HepG2 (cell line): ENCODE data around the gene ZNF367. TPM values are rescaled to one million over a fixed set of nuclear protein-coding genes. Genes with fewer than 3 reads are reported as not detected.
A peak's percentile ranks its signal among the peaks of the same experiment; 100 is the strongest.

ENCODE experiments used
- ARID3A ChIP-seq: IDR thresholded peaks from 2 replicates; pipeline ENCODE4 v1.6.1; 2012; ENCODE audit warnings: low read depth, low read length, improper control_type of control experiment
- CBX1 ChIP-seq: IDR thresholded peaks from one replicate; pipeline ENCODE4 v1.6.1; 2016; ENCODE audit warnings: antibody characterized with exemption, low read depth
- ELK4 ChIP-seq: sonication (generic); formaldehyde crosslinking; IDR thresholded peaks from 2 replicates; pipeline ENCODE4 v1.9.0; 2021; ENCODE audit warnings: missing genetic modification reagents, borderline replicate concordance
- HDAC1 ChIP-seq: sonication (generic); formaldehyde crosslinking; IDR thresholded peaks from 2 replicates; pipeline ENCODE4 v1.5.1; 2020; ENCODE audit warnings: mild to moderate bottlenecking, missing genetic modification reagents
- HNRNPK ChIP-seq: fragments of 200-400 bp; formaldehyde crosslinking; IDR thresholded peaks from 2 replicates; pipeline ENCODE4 v1.6.1; 2018; ENCODE audit warnings: low read length, low read depth, moderate library complexity, mild to moderate bottlenecking; ENCODE audit not compliant: poor library complexity, severe bottlenecking
- HNRNPL ChIP-seq: fragments of 200-400 bp; formaldehyde crosslinking; IDR thresholded peaks from 2 replicates; pipeline ENCODE4 v1.6.1; 2017; ENCODE audit warnings: mild to moderate bottlenecking, low read depth, low read length
- ISL2 ChIP-seq: sonication (generic); formaldehyde crosslinking; IDR thresholded peaks from 2 replicates; pipeline ENCODE4 v1.5.0; 2020; ENCODE audit warnings: missing genetic modification reagents
- MED8 ChIP-seq: sonication (generic); formaldehyde crosslinking; IDR thresholded peaks from 2 replicates; pipeline ENCODE4 v1.8.1; 2023; ENCODE audit warnings: mild to moderate bottlenecking, missing genetic modification reagents; ENCODE audit not compliant: insufficient replicate concordance
- MYPOP ChIP-seq: sonication (generic); formaldehyde crosslinking; IDR thresholded peaks from 2 replicates; pipeline ENCODE4 v1.8.1; 2023; ENCODE audit warnings: mild to moderate bottlenecking, moderate library complexity, missing genetic modification reagents
- PHF20 ChIP-seq: sonication (generic); formaldehyde crosslinking; IDR thresholded peaks from 2 replicates; pipeline ENCODE4 v1.5.0; 2020; ENCODE audit warnings: mild to moderate bottlenecking, missing genetic modification reagents
- POGK ChIP-seq: sonication (generic); formaldehyde crosslinking; conservative IDR thresholded peaks from 2 replicates; pipeline ENCODE4 v1.8.0; 2022; ENCODE audit warnings: mild to moderate bottlenecking, moderate library complexity, missing genetic modification reagents
- SOX13 ChIP-seq, 3 experiments: fragments of 450-650 bp in 1 of 3; sonication (generic) in 1 of 3; formaldehyde crosslinking in 1 of 3; IDR thresholded peaks in 2 of 3; conservative IDR thresholded peaks in 1 of 3; 2 replicates each; pipeline versions ENCODE4 v1.5.0 to v1.6.1; 2016 to 2020; ENCODE audit warnings: antibody characterized with exemption in 1 of 3, mild to moderate bottlenecking in 1 of 3, missing compliant biosample characterization in 1 of 3, missing genetic modification reagents in 1 of 3, moderate library complexity in 1 of 3
- YY1 ChIP-seq: IDR thresholded peaks from 2 replicates; pipeline ENCODE4 v1.6.1; 2011; ENCODE audit warnings: low read length, low read depth, moderate library complexity, mild to moderate bottlenecking; ENCODE audit not compliant: insufficient read depth, insufficient replicate concordance
- ZHX1 ChIP-seq: sonication (generic); formaldehyde crosslinking; IDR thresholded peaks from 2 replicates; pipeline ENCODE4 v1.8.1; 2022; ENCODE audit warnings: low read depth, mild to moderate bottlenecking, missing genetic modification reagents
- ZNF274 ChIP-seq: sonication (generic); formaldehyde crosslinking; IDR thresholded peaks from 2 replicates; pipeline ENCODE4 v1.5.1; 2020; ENCODE audit warnings: mild to moderate bottlenecking, missing genetic modification reagents
- ZNF33B ChIP-seq: sonication (generic); formaldehyde crosslinking; IDR thresholded peaks from 2 replicates; pipeline ENCODE4 v1.5.1; 2020; ENCODE audit warnings: mild to moderate bottlenecking, missing genetic modification reagents
- ZNF383 ChIP-seq: sonication (generic); formaldehyde crosslinking; IDR thresholded peaks from 2 replicates; pipeline ENCODE4 v1.4.0; 2020; ENCODE audit warnings: missing genetic modification reagents, mild to moderate bottlenecking, borderline replicate concordance
- ZNF660 ChIP-seq: sonication (generic); formaldehyde crosslinking; IDR thresholded peaks from 2 replicates; pipeline ENCODE4 v1.5.1; 2020; ENCODE audit warnings: mild to moderate bottlenecking, low read depth, missing genetic modification reagents, borderline replicate concordance
- polyA plus RNA-seq, 8 experiments: library from polyadenylated mRNA; depleted of rRNA in 3 of 8; stranded (reverse) in 7 of 8; unstranded in 1 of 8; fragments of >200 nt; fragmentation: Illumina TruSeq in 4 of 8; extraction: Trizol in 4 of 8; gene quantifications; 2 replicates each; pipeline versions ENCODE4 v1.2.1 to v1.2.3, GENCODE V29; 2011 to 2016; ENCODE audit warnings: low read depth in 4 of 8, missing spikeins in 1 of 8, mixed read lengths in 1 of 8; ENCODE audit not compliant: insufficient read depth in 1 of 8
- total RNA-seq, 5 experiments: library from RNA; depleted of rRNA; stranded (reverse); fragments of >200 nt; fragmentation: Illumina TruSeq; extraction: Trizol; gene quantifications; 2 replicates each; pipeline ENCODE4 v1.2.3, GENCODE V29; 2016; ENCODE audit warnings: low read depth in 1 of 5

The ZNF367 gene
- total and polyA plus RNA-seq, 2 of the 13 experiments (the other 11 are each of a cell fraction or from before 2014, with no cell fraction given), result 2.9 to 7.7 TPM

- TF ChIP-seq HDAC1 (peak; percentile 38; the same call in 1 of the 2 replicates), HNRNPL (peak; percentile 30; the same call in 1 of the 2 replicates), CBX1 (no peak), ISL2 (CRISPR knock-in tag) (0 out of 2 replicates have a peak, but pooled peaks have one; percentile 14), HNRNPK (no peak), ZNF383 (CRISPR knock-in tag) (no peak), MYPOP (CRISPR knock-in tag) (no peak), SOX13 (IDR thresholded peaks at IDR 0.05) (no peak), SOX13 (CRISPR knock-in tag; conservative IDR thresholded peaks at IDR 0.05 in 1 of 2, IDR thresholded peaks at IDR 0.05 in 1 of 2) (no peak; a peak in 1 of 4 replicates), ZNF33B (CRISPR knock-in tag) (no peak), ZHX1 (CRISPR knock-in tag) (no peak), ZNF274 (CRISPR knock-in tag) (no peak; the same call in 1 of the 2 replicates), ARID3A (peak; percentile 49; the same call in 1 of the 2 replicates), PHF20 (0 out of 2 replicates have a peak, but pooled peaks have one; percentile 24), MED8 (CRISPR knock-in tag) (no peak), YY1 (peak; percentile 21), ELK4 (no peak), POGK (CRISPR knock-in tag) (peak; percentile 32; the same call in 1 of the 2 replicates), ZNF660 (no peak)
These were observed 935 bp upstream of the ZNF367 start (continued) for GRCh38 chr9:96418920-96419690.
